Inflammatory macrophage treated with lipopolysaccharide for 1 hour (primary cell): ENCODE results near the gene LTF.

Source experiments
- DNase-seq, 2 donors: peaks; one replicate each; pipeline ENCODE4 v3.0.0-alpha.2; 2020 to 2022

Gene LTF

DNA sequence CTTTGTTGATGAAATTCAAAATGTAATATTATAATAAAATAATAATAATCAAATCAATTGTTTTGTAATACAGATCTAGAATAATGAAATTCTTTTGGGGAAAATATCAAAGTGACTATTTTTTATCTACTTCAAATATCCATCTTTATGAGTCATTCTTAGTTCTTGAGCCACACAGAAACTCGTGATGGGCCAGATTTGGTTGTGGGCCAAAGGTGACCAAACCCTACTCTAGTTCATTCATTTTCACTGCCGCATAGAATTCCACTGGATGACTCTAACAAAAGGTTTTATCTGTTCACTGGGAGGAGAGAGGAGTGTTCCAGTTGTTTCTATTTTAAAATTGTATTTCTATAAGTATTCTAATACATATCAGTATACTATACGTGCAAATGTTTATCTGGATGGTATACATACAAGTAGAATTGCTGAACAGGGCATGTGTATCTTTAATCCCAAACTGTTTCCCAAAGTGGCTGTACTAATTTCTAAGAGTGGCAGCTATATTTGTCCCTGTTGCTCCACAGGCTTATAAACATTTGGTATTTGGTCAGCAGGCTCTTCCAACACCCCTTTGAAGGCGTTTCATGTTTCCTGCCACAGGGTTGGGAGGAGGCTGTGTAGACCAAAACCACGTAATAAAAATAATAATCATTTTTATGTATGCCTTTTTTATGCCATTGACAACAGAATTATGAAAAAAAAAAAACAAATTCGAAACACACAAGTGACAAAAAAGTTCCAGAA, 25.8 kb upstream of the LTF start:
- DNase-seq: no peak

DNA sequence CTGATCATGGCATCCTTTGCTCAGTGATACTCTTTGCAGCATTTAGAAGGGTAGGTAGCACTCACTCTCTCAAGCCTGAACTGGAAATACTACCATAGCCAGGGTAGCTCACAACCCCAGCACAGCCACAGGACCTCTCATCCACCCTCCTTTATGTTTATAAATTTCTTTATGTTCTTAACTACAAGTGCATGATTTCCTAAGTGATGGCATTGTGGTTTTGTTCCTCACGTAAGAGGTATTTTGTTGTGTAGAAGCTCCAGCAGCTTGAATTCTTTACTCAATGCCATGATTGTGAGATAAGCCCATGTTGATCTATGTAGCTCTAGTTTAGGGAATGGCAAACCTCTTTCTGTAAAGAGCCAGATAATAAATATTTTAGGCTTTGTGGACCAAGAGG, 25.2 kb upstream of the LTF start:
- DNase-seq: no peak

DNA sequence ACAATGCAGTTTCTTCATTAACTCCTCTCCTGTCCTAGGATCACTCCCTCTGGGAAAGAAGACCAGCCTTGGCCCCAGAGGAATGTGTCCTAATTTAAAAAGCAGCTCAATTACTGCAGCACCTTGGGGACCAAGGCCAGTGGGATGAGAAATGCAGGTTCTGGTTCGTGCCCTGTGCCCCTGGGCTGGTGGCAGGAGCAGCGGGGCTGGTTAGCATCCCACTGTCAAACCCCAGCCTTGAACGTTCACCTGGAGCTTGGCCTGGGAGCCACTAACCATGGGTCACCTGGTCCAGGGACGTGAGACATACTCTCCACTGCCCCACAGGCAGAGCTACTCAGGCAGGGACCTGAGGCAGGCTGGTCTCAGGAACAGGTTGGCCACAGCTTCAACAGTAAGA, 24.7 kb upstream of the LTF start:
- no peak for DNase-seq

DNA sequence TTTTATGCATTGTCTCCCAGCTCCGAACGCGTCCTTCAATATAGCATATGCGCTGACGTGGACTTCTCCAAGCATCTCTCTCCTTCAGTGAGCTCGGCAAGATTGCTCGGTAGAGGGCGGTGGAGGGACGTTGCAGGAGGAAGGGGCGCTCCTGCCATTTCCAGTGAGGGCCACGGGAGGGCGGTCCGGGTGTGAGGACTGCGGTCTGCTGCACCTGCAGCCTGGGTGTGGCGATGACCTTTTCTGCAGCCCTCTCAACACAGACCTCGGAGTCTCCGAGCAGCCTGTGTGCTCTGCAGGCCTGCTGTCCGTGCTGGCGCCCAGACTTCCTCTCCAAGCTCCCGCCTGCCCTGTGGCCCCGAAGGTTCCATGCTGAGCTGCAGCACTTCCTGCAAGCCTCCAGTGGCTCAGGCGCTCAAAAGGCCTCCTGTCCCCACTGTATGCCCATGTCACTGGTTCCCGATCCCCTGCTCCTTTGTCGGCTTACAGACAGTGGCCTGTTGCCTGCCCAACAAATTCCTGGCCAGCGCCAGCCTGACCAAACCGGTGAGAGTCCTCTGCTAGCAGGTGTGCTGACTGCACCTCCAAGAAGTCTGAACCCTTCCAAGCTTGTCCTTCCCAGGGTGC, 24.1 kb upstream of the LTF start:
- peak; percentile 74 to 93 for DNase-seq

DNA sequence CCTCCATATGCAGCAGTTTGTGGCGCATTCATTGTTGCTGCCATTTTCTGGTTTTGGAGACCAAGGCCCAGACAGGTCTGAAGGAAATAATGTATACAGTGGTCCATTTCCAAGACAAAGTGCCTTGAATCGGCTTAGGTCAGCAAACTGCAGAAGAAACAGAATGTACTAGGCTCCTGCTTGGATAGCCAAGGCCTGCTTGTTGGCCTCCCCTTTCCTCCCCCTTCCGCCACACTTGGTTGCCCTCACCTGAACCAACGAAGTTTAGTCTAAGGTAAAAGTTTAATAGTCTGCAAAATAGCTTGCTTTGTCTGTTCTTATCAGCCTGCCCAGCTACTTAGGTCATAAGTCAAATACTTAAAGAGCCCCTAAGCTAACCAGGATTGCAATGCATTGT, 21.1 kb upstream of the LTF start:
- DNase-seq: no peak

DNA sequence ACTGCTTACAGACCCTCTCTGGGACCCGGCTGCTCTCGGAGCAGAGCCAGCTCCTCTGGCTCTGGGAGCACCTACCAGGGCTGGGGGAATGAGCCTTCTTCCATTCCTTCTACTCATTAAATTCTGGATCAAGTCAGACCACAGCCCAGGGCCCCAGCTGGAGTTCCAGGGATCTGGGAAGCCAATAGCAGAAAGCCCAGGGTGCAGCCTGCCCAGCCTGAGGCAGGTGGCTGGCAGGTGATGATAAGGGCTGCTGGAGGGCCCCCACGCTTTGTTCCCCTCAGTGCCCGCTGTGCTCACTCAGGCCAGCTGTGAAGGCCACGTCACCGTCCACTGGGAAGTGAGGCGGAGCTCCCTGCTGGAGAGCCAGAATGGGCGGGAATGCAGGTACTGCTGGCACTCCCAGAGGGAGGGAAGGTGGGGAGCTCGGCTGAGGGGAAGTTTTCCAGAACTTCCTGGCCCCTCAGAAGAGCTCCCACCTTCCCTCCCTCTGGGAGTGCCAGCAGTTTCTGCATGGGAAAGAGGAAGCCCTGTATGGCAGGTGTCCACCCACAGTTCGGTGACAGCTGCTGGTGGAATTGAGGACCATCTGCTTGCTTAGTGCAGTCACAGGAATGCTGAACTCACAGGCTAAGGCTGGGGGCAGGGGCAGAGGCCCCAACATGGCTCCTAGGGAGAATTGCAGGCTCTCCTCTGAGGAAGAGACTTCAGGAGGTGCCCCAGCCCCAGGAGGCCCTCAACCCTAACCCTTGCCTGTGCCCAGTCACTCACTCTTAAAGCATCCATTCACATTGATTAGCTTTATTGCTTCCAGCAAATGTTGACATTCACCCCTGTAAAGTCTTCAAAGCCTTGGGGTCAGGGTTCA, 20.4 kb upstream of the LTF start:
- DNase-seq: no peak

DNA sequence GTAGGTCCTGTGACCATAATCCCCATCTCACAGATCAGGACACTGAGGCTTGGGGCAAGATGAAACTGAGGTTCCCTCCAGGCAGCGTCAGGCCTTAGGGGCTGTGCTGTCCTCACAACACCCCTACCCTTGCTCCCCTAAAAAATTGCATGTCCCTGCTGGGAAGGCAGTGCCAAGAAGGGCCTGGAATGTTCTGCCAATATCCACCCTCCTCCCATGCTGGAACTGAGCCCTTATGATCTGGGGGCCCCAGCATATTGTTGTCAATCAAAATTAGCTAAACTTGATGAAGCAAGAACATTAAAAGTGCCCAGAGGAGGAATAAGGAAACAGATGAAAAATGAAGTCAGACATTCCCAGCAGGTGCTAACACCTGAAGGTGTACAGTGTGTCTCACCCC, 19.7 kb upstream of the LTF start:
- DNase-seq: no peak

DNA sequence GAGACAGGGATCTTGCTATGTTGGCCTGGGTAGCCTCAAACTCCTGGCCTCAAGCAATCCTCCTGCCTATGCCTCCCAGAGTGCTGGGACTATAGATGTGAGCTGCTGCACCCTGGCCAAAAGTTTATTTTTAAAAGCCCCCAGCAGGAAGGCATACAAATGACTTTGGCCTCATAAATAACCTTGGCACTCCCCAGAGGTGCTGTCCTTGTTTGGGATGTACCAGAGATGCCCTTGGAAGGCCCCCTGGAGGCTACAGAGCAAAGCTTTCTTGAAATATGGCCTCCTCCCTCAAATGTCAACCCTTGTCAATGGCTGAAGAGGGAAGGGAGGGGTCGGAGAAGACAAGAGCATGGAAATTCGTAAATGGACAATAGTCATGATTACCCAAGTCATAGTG, 19.1 kb upstream of the LTF start:
- no peak for DNase-seq

DNA sequence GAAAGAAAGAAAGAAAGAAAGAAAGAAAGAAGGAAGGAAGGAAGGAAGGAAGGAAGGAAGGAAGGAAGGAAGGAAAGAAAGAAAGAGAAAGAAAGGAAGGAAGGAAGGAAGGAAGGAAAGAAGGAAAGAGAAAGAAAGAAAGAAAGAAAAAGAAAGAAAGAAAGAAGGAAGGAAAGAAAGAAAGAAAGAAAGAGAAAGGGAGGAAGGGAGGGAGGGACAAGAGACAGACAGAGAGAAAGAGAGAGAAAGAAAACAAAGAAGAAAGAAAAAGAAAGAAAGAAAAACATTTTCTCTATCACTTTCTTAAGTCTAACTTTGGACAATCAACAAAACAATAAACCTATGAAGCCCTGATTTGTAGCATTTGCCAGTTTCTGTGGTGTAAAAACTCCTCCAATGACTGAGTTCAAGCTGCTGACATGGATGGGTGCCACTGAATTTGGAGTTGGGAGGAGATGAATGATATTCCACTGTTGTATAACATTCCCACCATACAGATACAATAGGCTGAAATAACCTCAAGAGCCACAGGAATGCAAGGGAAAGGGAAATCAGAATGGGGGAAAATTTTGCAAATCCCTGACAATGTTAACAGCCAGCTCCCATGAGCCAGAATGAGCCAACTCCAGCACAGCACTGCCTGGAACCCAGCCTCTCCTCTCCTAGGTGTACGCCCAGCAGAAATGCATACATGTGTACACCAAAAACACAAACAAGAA, 18.1 kb upstream of the LTF start:
- DNase-seq: no peak

DNA sequence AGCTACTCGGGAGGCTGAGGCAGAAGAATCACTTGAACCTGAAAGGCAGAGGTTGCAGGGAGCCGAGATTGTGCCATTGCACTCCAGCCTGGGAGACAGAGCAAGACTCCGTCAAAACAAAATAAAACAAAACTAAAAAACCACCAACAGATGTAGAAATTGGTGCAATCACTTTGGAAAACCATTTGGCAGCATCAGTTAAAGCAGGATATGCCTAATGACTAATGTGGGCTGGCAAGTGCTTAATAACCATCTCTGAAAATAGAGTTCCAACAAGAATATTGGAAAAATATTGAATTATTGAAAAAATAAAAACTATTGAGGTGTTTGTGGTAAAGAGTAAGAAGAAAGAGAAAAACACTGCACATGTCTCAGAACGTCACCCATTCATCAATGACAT, 16.9 kb upstream of the LTF start:
- DNase-seq: no peak

DNA sequence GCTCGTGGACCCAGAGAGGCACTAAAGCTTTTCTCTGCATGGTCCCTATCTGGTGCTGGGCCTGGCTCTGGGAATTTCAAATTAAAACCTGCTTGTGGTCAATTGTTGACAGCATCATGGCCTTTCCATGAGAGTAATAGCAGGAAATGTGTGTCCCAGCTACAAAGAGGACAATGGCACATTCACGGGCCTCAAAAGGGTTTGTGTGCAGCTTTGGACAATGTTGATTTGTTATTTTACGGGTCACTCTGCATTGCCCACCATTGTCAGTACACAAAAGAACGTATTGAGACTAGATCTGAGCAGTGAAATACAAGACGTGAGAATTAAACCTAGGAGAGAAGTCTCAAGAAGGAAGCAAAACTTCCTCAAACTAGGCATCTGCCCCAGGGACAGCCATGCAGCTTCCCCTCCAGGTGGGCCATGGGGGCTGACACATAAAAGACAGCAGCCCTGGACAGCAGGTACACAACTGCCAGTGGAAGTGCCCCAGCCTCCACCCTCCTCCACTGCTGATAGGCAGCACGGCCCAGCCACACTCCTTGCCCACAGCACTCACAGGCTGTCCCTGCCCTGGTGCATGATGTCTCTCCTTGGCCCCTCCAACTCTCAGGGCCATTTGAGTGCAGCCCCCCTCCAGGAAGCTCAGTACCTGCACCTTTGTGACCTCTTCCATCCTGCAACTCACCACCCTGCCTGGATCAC, 15.9 kb upstream of the LTF start:
- DNase-seq: no peak

DNA sequence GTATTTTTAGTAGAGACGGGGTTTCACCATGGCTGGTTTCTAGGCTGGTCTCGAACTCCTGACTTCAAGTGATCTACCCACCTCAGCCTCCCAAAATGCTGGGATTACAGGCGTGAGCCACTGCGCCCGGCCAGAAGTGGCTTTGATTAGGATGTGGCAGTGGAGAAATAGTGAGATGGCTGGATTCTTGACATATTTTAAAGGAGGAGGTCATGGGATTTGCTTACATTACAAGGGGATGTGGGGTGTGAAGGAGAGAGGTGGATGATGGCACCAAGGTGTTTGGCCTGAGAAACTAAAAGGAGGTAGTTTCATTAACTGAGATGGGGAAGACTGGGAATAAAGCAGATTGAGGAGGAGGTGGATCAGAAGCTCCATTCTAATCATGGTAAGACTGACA, 15.0 kb upstream of the LTF start:
- DNase-seq: no peak

DNA sequence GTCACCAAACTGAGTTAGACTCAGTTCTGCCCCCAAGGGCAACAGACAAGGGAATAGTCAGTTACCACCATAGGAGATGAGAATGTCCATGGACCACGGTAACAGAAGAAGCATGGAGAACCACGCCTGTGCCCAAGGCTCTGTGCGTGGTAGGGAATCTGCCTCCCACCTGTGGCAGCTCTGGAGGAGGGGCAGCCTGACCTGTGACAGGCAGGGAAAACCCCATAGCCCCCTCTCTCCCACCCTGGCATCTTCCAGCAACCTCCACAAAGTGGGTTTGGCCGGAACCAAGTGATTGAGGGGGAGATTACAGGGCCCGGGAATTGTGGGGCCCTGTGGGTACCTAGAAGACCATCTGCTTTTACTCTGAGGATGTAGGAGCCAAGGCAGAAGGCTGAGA, 14.3 kb upstream of the LTF start:
- DNase-seq: no peak

DNA sequence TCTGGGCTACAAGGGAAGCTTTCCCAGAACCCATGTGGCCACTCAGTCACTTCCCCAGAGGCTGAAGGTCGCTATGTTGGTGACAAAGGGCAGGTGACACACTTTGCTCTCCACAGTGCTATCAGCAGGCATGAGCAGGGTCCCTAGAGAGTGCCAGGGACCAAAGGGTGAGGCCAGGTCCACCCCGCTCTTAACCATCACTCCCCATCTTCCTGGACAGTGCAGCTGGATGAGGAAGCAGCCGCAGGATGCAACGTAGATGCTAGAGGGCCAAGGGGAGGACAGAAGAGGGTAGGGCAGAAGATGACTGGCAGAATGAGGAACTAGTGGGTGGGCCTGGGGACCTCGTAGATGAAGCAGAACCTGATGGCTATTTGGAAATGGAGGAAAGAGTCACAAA, 13.6 kb upstream of the LTF start:
- no peak for DNase-seq

DNA sequence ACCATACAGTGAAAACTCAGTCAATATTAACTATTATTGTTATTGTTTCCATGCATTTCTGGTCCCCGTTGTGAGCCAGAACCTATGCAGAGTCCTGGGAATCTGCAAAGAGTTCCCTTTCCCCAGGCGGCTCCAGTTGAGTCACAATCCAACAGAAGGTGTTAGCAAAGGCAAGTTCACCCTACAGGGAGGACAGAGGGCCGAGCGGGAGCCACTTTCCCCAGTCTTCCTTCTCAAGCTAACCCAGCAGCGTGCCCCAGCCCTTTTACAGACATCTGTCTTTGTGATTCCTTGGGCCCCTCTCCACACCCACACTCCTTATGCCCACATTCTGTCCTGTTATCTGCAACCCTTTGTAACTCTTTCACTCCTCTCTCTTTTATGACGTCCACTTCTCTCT, 13.1 kb upstream of the LTF start:
- DNase-seq: no peak

DNA sequence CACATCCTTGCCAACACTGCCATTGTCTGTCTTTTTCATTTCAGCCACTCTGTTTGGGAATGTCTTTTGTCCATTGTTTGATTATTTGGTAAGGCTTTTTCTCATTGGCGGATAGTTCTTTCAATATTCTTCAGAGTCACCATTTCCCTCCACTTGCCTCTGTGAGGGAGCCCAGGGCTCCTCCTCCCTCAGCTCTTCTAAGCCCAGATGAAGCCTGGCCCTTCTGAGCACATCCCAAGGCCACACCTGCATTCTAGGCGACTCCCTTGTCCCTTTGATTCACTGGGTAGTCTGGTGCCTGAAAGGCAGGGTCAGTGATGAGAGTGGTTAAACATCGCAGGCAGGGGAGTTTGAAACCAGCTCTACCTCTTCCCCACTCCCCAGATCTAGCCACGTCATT, 12.4 kb upstream of the LTF start:
- no peak for DNase-seq

DNA sequence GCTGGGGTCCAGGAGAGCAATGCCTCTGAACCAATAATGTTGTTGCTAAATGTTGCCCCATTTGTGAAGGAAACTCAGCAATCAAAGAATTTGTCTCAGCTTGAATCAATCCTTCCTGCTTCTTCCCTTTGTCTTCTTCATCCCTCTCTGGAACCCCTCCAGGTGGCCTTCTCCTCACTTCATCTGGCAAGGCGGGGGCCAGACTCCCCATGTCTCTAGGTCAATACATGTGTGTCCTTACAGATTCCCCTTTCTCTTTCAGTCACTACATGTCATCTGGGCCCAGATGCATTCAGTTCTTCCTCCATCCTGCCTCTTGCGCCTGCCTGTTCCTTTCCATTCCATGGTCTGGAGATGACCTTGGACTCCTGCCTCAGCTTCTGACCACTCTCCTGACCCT, 8.0 kb upstream of the LTF start:
- no peak for DNase-seq

DNA sequence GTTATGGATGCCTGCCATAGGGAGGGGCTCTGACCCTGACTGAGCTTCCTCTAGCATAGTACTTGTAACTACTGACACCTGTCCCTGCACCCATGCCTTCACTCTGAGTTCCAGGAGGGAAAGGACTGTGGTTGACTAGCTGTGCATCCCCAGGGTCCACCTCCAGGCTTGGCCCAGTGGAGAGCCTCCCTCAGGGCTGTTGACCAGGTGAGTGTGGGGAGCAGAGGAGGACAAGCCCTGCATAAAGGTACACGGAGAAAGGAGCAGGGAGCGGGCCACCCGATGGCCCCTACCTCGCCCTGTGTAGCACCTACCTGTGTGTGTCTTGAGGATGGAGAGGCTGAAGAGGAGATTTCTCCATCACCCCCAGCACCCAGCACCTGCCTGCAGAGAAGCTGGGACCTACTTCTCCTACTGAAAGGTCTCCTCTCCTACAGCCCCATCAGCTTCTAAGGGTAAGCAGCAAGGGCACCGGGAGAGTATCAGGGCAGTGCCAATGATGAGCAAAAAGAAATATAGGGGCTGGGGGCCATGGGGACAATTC, 6.7 kb upstream of the LTF start:
- DNase-seq: no peak

DNA sequence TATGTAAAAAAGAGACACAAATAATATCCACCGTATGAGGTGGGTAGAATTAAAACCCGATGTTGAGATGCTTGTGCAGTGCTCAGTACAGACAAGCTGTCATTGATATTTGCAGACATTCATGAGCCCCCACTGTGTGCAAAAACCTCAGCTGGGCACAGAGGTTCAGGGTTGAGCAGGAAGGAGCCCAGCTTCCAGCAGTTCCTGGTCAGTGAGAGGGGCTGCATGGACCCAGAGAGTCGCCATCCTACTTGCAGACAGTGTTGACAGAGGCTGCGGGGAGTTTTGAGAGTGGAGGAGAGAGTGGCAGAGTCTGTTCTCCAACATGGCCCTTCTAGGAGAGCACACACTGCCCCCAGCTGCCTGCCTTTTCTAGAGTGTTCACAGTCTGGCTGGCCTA, 6.1 kb upstream of the LTF start:
- DNase-seq: no peak

DNA sequence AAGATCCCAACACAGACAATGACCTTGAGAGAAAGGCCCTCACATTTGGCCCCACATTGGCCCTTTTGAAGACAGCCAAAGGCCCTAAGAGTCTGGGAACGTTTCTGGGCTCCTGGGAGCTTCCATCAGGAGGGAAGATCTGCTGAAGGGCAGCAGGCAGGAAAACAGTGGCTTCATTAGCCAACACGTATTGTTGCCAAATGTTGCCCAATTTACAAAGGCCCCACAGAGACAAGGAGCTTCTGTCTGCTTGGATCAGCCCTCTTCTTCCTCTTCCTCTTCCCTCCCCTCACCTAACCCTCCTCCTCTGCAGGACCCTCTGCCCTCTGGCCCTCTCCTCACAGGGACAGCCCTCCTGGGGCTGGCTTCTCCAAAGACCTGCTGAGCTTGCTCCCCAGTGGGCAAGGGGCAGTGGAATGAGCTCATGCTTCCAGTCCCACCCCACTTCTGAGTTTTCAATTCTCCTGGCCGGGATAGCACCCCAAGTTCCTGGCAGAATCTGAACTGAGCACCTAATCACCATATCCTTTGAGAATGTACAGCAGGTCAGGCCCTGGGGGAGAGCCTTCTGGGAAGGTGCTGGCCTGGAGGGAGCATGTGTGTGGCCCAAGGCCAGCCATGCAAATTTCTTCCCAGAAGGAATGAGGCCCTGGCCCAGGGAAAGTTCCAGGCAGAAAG, 5.1 kb upstream of the LTF start:
- DNase-seq: peak in 1 of 2 donors; percentile 40

DNA sequence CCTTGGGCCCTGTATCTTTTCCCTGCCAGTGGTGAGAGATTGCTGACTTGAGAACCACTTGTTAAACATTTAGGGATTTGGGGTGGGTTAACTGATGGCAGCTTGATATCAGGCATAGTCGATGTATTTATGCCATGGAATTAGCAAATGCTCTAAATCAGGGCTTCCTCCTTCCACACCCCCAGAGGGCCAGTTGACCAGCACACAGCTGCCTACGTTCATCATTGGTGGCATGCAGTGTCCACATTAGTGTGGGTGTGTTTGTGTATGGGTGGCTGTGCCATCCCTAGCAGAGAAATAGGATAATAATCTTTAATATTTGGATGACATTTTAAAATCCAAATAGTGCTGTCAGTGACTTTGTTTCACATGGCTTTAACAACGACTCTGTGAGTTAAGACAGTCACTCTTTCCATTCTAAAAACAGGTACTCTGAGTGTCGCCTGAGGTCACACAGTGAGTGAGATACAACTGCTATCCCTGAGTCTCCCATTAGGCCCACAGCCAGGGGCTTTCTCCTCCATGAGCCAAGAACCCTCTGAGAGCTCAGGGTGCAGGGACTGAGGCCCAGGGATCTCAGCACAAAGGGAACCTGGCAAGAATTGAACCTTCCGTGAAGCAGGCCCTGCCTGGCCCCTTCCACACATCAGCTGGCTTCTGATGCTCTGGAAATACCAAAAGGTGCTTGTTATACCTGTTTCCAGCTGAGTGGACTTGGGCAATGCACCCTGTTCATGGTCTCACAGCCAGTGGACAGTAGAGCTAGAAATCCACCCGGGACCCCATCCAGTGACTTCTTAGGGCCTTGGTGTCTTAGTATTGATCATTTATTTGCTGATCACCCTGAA, 4.3 kb upstream of the LTF start:
- no peak for DNase-seq
